ENCODE results near the gene TUBGCP5.
A peak's percentile ranks its signal among the peaks of the same experiment; 100 is the strongest.
"Not testable (repeated sequence)": the region's sequence is repeated elsewhere in the genome, so short reads cannot be mapped to it uniquely, and the experiment has no call there.

The TUBGCP5 gene

GRCh38 chr15:23041736-23042135 lies 2.4 kb upstream of the TUBGCP5 start:
- not testable (repeated sequence) for DNase-seq (ENCODE audit: low spot score)

GRCh38 chr15:23039917-23040281 lies 530 bp upstream of the TUBGCP5 start:
- no peak for DNase-seq (ENCODE audit: low spot score)

- no peak for DNase-seq (ENCODE audit: low spot score)
Observed at GRCh38 chr15:23038726-23039142, 635 bp downstream of the TUBGCP5 start.

- peak; percentile 73 for DNase-seq (ENCODE audit: low spot score)
Observed at GRCh38 chr15:23035964-23036566, 3.3 kb downstream of the TUBGCP5 start.

GRCh38 chr15:23033979-23034378 lies 5.4 kb downstream of the TUBGCP5 start:
- DNase-seq (ENCODE audit: low spot score): no peak

GRCh38 chr15:23026218-23026617 lies 13.2 kb downstream of the TUBGCP5 start:
- DNase-seq (ENCODE audit: low spot score): no peak

- DNase-seq (ENCODE audit: low spot score): no peak
Observed at GRCh38 chr15:23022156-23022555, 17.2 kb downstream of the TUBGCP5 start.

- DNase-seq (ENCODE audit: low spot score): no peak
Observed at GRCh38 chr15:23014394-23015000, 24.9 kb downstream of the TUBGCP5 start.

GRCh38 chr15:23013681-23014080 lies 25.7 kb downstream of the TUBGCP5 start:
- no peak for DNase-seq (ENCODE audit: low spot score)

- not testable (repeated sequence) for DNase-seq (ENCODE audit: low spot score)
Observed at GRCh38 chr15:23012616-23013015, 26.8 kb downstream of the TUBGCP5 start.

GRCh38 chr15:23003736-23004135 lies 35.6 kb downstream of the TUBGCP5 start:
- no peak for DNase-seq (ENCODE audit: low spot score)

- DNase-seq (ENCODE audit: low spot score): no peak
Observed at GRCh38 chr15:23002920-23003319, 36.4 kb downstream of the TUBGCP5 start.

- no peak for DNase-seq (ENCODE audit: low spot score)
Observed at GRCh38 chr15:22995795-22996194, 43.6 kb downstream of the TUBGCP5 start.

GRCh38 chr15:22992024-22992326 lies 47.4 kb downstream of the TUBGCP5 start:
- no peak for DNase-seq (ENCODE audit: low spot score)

- no peak for DNase-seq (ENCODE audit: low spot score)
Observed at GRCh38 chr15:22989576-22990477, 49.5 kb downstream of the TUBGCP5 start.

- DNase-seq (ENCODE audit: low spot score): no peak
Observed at GRCh38 chr15:22988811-22989210, 50.6 kb downstream of the TUBGCP5 start.

GRCh38 chr15:22981931-22982330 lies 57.4 kb downstream of the TUBGCP5 start:
- DNase-seq (ENCODE audit: low spot score): not testable (repeated sequence)

- DNase-seq (ENCODE audit: low spot score): no peak
Observed at GRCh38 chr15:22981051-22981840, 58.1 kb downstream of the TUBGCP5 start.

- DNase-seq (ENCODE audit: low spot score): peak; percentile 90
Observed at GRCh38 chr15:22980189-22981050, 58.9 kb downstream of the TUBGCP5 start, which contains the start of gene CYFIP1. Gene CYFIP1, minus strand, starts transcription at chr15:22980368. Its CDS starts 33,083 bp downstream, at chr15:22947285.

GRCh38 chr15:22979238-22980188 lies 59.9 kb downstream of the TUBGCP5 start:
- peak; percentile 77 for DNase-seq (ENCODE audit: low spot score)

Data from D341Med (cell line).